Measurements from ENCODE around the gene SPATS2.

GRCh38 chr12:49552014-49552413, 184.8 kb downstream of the SPATS2 start:
- TF ChIP-seq CTCF (IDR thresholded peaks at IDR 0.05; ENCODE audit: insufficient read depth, low read depth, low read length): no peak
- TF ChIP-seq EZH2 (IDR thresholded peaks at IDR 0.05; ENCODE audit: insufficient read depth, low read length): no peak
